Heart left ventricle (tissue), 16 donors: ENCODE measurements around the gene TYROBP. TPM values are rescaled to one million over a fixed set of nuclear protein-coding genes. Genes with fewer than 3 reads are reported as not detected.

Source experiments
- ATAC-seq, 4 donors: fragments of 200-7000 bp; cut with Tn5 transposase; one replicate each; pipeline ENCODE4 v1.9.1; 2020 to 2022; ENCODE audit warnings: moderate library complexity in 4 of 4, mild to moderate bottlenecking in 3 of 4, moderate number of reproducible peaks in 1 of 4
- DNase-seq, 5 donors: peaks; one replicate each; pipeline ENCODE4 v3.0.0-alpha.2; 2020
- H3K27ac ChIP-seq, 12 donors: fragments of 200-600 bp; sonication (generic) in 4 of 12; one replicate each; pipeline versions ENCODE4 v1.5.0 to v1.8.0; 2016 to 2022; ENCODE audit warnings: mild to moderate bottlenecking in 2 of 12
- H3K27me3 ChIP-seq, 9 donors: fragments of 200-600 bp; sonication (generic) in 2 of 9; one replicate each; pipeline versions ENCODE4 v1.5.1 to v1.8.0; 2016 to 2022; ENCODE audit warnings: mild to moderate bottlenecking in 3 of 9
- H3K36me3 ChIP-seq, 9 donors: fragments of 200-600 bp; sonication (generic) in 2 of 9; one replicate each; pipeline versions ENCODE4 v1.5.0 to v1.8.0; 2018 to 2022; ENCODE audit warnings: mild to moderate bottlenecking in 2 of 9
- H3K4me1 ChIP-seq, 12 donors: fragments of 200-600 bp; sonication (generic) in 4 of 12; one replicate each; pipeline versions ENCODE4 v1.5.0 to v1.8.0; 2016 to 2022; ENCODE audit warnings: mild to moderate bottlenecking in 3 of 12
- H3K4me3 ChIP-seq, 12 donors: fragments of 200-600 bp; sonication (generic) in 4 of 12; one replicate each; pipeline versions ENCODE4 v1.5.0 to v1.8.0; 2017 to 2022; ENCODE audit warnings: mild to moderate bottlenecking in 9 of 12, moderate library complexity in 4 of 12
- H3K9me3 ChIP-seq, 12 donors: fragments of 200-600 bp; sonication (generic) in 4 of 12; one replicate each; pipeline versions ENCODE4 v1.5.0 to v1.8.0; 2016 to 2022; ENCODE audit warnings: mild to moderate bottlenecking in 1 of 12
- CTCF ChIP-seq, 12 donors: fragments of 200-600 bp; sonication (generic) in 4 of 12; IDR thresholded peaks; one replicate each; pipeline versions ENCODE4 v1.5.0 to v1.8.0; 2018 to 2022; ENCODE audit warnings: antibody characterized with exemption in 12 of 12, mild to moderate bottlenecking in 5 of 12
- POLR2A ChIP-seq, 2 donors: fragments of 450-650 bp; IDR thresholded peaks; one replicate each; pipeline ENCODE4 v1.6.1; 2017; ENCODE audit warnings: antibody characterized with exemption in 2 of 2, mild to moderate bottlenecking in 2 of 2, moderate library complexity in 2 of 2
- WGBS, 4 donors: extraction: QIAGEN DNeasy Blood & Tissue Kit in 2 of 4; methylation state at CpG; one replicate each; pipeline versions ENCODE4 v1.1.5 to v1.1.7; 2013 to 2018; 5-methylcytosine and 5-hydroxymethylcytosine counted together
- intact Hi-C, 10 donors: fragments of 100-400 bp; cut with DNase I; formaldehyde crosslinking; loops; one replicate each; pipeline versions ENCODE4 v1.11.1 to v1.14.2; 2022
- polyA plus RNA-seq, 2 donors: library from polyadenylated mRNA; stranded (reverse); fragments of 200-250 nt; gene quantifications; one replicate each; pipeline ENCODE4 v1.2.3, GENCODE V29; 2013
- total RNA-seq, 9 donors: library from RNA; depleted of rRNA in 2 of 9; stranded (reverse); fragments of >200 nt in 2 of 9; fragmentation: NEBNext Ultra II Directional in 3 of 9; extraction: Animal tissue kit (Norgen Biotek cat#: 25700) in 3 of 9; gene quantifications; one replicate each; pipeline versions ENCODE4 v1.1.0 to v1.2.4, GENCODE V29; 2016 to 2023
- donor health status: ischemic (EF 13 %, LVEDD 7.1; RV severe dilation, severe dysfunction).
- donor health status: healthy with polysubstance abuse.
- donor health status: DM: no; HTN: yes; CAD: no.
- donor health status: DM: no; HTN: no; CAD: no.
- donor health status: ischemic (EF 25% LVEDD 6.9; RV normal size, moderate dysfunction).
- donor health status: ischemic (EF 25% LVEDD 5.7; RV mildly dilated, moderate dysfunction).
- donor health status: healthy.
- donor health status: DM: yes; HTN: yes; CAD: no.
- donor health status: ischemic (EF 35%, LVEDD 5.7; RV mildly dilated, moderate dysfunction).
- donor health status: nonischemic (EF 11% LVEDD 7.7; RV severe dilation, severe dysfunction).
- donor health status: DM: yes; HTN: yes; CAD: no.
- donor health status: PGD.
- donor health status: ischemic (EF 29% LVEDD 5.4; RV normal size, mild dysfunction).
- donor health status: nonischemic (EF 23%, LVEDD 6.1; RV moderate dilation, normal function).

Gene TYROBP
- total and polyA plus RNA-seq, 11 donors = 12.6 to 237 (median 19.4) TPM

- DNase-seq (no peak), ATAC-seq (no peak)
- intact Hi-C loops = no loop called here
- Histone ChIP-seq H3K27ac (no peak overlapping the region), H3K27me3 (peaks cover 19 to 84% (median 54%) of the 10 kb centered on the region in 9 donors), H3K4me1 (peaks cover 0 to 11% (median 3%) of the 10 kb centered on the region in 12 donors), H3K4me3 (no peak overlapping the region), H3K9me3 (no peaks in the 10 kb centered on the region), H3K36me3 (no peaks in the 10 kb centered on the region)
- TF ChIP-seq POLR2A (IDR thresholded peaks at IDR 0.05) (no peak), CTCF (IDR thresholded peaks at IDR 0.05) (no peak)
- WGBS, 4 donors = 51 to 56% (median 53%) methylated on average over 18 to 19 of the region's 19 CpGs
Measured at GRCh38 chr19:35861640-35862160, 46.4 kb downstream of the TYROBP start.

GRCh38 chr19:35860818-35861639 lies 47.1 kb downstream of the TYROBP start:
- ATAC-seq = peak in 1 of 4 donors; percentile 27
- Histone ChIP-seq H3K27ac (no peak overlapping the region), H3K4me1 (peaks cover 0 to 18% (median 10%) of the 10 kb centered on the region in 12 donors), H3K4me3 (no peak overlapping the region), H3K9me3 (no peaks in the 10 kb centered on the region), H3K36me3 (no peaks in the 10 kb centered on the region), H3K27me3 (peaks cover 19 to 90% (median 61%) of the 10 kb centered on the region in 9 donors)
- no peak for DNase-seq
- WGBS, 4 donors = 4 to 8% (median 8%) methylated on average over 14 to 55 of the region's 55 CpGs
- no peak for TF ChIP-seq CTCF (IDR thresholded peaks at IDR 0.05)
- intact Hi-C loops = no loop called here

GRCh38 chr19:35860436-35860817 lies 47.7 kb downstream of the TYROBP start:
- Histone ChIP-seq H3K4me1 (peaks cover 0 to 22% (median 11%) of the 10 kb centered on the region in 12 donors), H3K36me3 (no peaks in the 10 kb centered on the region), H3K27ac (no peak overlapping the region), H3K4me3 (no peak overlapping the region), H3K9me3 (no peaks in the 10 kb centered on the region), H3K27me3 (peaks cover 19 to 90% (median 63%) of the 10 kb centered on the region in 9 donors)
- WGBS, 4 donors = 9 to 14% (median 12%) methylated on average over 9 to 24 of the region's 24 CpGs
- intact Hi-C loops = no loop called here
- TF ChIP-seq POLR2A (IDR thresholded peaks at IDR 0.05) = no peak
- TF ChIP-seq CTCF (IDR thresholded peaks at IDR 0.05) = no peak
- DNase-seq = no peak
- ATAC-seq = no peak

- peaks cover 0 to 22% (median 11%) of the 10 kb centered on the region in 12 donors for H3K4me1 ChIP-seq
- no peak for ATAC-seq
- no peaks in the 10 kb centered on the region for H3K9me3 ChIP-seq
- intact Hi-C loops = no loop called here
- no peaks in the 10 kb centered on the region for H3K36me3 ChIP-seq
- 63 to 72% (median 67%) methylated on average over 4 of the region's 4 CpGs for WGBS, 4 donors
- TF ChIP-seq CTCF (IDR thresholded peaks at IDR 0.05) (no peak), POLR2A (IDR thresholded peaks at IDR 0.05) (no peak)
- H3K4me3 ChIP-seq = no peak overlapping the region
- H3K27me3 ChIP-seq = peaks cover 27 to 95% (median 65%) of the 10 kb centered on the region in 9 donors
- H3K27ac ChIP-seq = no peak overlapping the region
- DNase-seq = no peak
Measured at GRCh38 chr19:35859414-35859813, 48.7 kb downstream of the TYROBP start.
